A673 (cell line): ENCODE measurements around the gene TNS3.

Experiments used
- EZH2 ChIP-seq: fragments of 200-600 bp; sonication (generic); IDR thresholded peaks from 2 replicates; pipeline ENCODE4 v1.6.1; 2017; ENCODE audit warnings: borderline replicate concordance, low read depth, mild to moderate bottlenecking, mixed read lengths, antibody characterized with exemption, low read length; ENCODE audit not compliant: poor library complexity, severe bottlenecking
- TF ChIP-seq, protein P1 (sequence below): fragments of 300-800, 200-600 bp; sonication (generic); conservative IDR thresholded peaks from 2 replicates; pipeline ENCODE4 v1.5.1; 2017; ENCODE audit warnings: low read depth, mild to moderate bottlenecking, antibody characterized with exemption, low read length, moderate library complexity, mixed read lengths

DNA sequence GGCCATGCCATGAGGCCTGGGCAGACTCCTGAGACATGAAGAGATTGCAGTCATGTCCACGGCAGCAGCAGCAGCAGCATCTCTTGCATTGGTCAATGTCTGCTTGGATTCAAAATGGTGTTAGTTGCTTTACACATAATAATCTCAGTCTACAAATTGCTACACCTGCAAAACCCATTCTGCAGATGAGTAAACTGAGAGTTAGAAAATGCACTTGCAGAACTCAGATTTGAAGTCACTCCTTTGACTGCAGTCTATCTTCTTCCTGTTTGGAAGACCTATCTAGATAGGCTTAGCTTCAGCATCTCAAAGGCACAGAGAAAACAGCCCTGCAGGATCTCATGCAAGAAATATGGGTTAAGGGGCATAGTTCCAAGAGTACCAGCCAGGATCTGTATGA, 350.3 kb downstream of the TNS3 start:
- TF ChIP-seq, protein P1, sequence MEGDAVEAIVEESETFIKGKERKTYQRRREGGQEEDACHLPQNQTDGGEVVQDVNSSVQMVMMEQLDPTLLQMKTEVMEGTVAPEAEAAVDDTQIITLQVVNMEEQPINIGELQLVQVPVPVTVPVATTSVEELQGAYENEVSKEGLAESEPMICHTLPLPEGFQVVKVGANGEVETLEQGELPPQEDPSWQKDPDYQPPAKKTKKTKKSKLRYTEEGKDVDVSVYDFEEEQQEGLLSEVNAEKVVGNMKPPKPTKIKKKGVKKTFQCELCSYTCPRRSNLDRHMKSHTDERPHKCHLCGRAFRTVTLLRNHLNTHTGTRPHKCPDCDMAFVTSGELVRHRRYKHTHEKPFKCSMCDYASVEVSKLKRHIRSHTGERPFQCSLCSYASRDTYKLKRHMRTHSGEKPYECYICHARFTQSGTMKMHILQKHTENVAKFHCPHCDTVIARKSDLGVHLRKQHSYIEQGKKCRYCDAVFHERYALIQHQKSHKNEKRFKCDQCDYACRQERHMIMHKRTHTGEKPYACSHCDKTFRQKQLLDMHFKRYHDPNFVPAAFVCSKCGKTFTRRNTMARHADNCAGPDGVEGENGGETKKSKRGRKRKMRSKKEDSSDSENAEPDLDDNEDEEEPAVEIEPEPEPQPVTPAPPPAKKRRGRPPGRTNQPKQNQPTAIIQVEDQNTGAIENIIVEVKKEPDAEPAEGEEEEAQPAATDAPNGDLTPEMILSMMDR, result no peak
- no peak for TF ChIP-seq EZH2
